Cardiac muscle cell (in vitro differentiated cells and primary cell): ENCODE data around the gene PRKAR1B. TPM values are rescaled to one million over a fixed set of nuclear protein-coding genes. Genes with fewer than 3 reads are reported as not detected.
A peak's percentile ranks its signal among the peaks of the same experiment; 100 is the strongest.

Experiments used
- DNase-seq, 2 donors: peaks; one replicate each; pipeline versions ENCODE4 v3.0.0 to v3.0.0-alpha.2; 2010 to 2017; ENCODE audit warnings: low read depth in 1 of 2, low spot score in 1 of 2
- H3K27ac ChIP-seq: fragments of 200-600 bp; sonication (generic); 2 replicates; pipeline ENCODE4 v1.5.1; 2016
- H3K27me3 ChIP-seq: fragments of 200-600 bp; sonication (generic); 2 replicates; pipeline ENCODE4 v1.6.0; 2016; ENCODE audit warnings: control low read depth
- H3K36me3 ChIP-seq: fragments of 200-600 bp; sonication (generic); 2 replicates; pipeline ENCODE4 v1.5.1; 2016; ENCODE audit warnings: control low read depth
- H3K4me1 ChIP-seq: fragments of 200-600 bp; sonication (generic); 2 replicates; pipeline ENCODE4 v1.8.1; 2017; ENCODE audit warnings: low read depth, mild to moderate bottlenecking, mixed run types
- H3K4me3 ChIP-seq: fragments of 200-600 bp; sonication (generic); 2 replicates; pipeline ENCODE4 v1.5.1; 2016; ENCODE audit warnings: mild to moderate bottlenecking
- H3K9me3 ChIP-seq: fragments of 200-600 bp; sonication (generic); 2 replicates; pipeline ENCODE4 v1.5.1; 2017; ENCODE audit warnings: low read depth, mild to moderate bottlenecking, control low read depth
- CTCF ChIP-seq: IDR thresholded peaks from 2 replicates; pipeline ENCODE4 v1.5.1; 2012; ENCODE audit warnings: low read depth, mild to moderate bottlenecking, low read length
- polyA plus RNA-seq: library from polyadenylated mRNA; unstranded; fragments of >200 nt; fragmentation: Nextera tagmentation; extraction: Ambion mirVana; gene quantifications from 2 replicates; pipeline ENCODE4 v1.2.1, GENCODE V29; 2016
- total RNA-seq: library from RNA; depleted of rRNA; stranded (reverse); fragments of >200 nt; gene quantifications from 2 replicates; pipeline ENCODE4 v1.2.3, GENCODE V29; 2016

The PRKAR1B gene
- total and polyA plus RNA-seq, 2 experiments from 2014 or later = 32.8 to 40.2 TPM

GRCh38 chr7:540997-541396 lies 186.1 kb downstream of the PRKAR1B start:
- TF ChIP-seq CTCF = no peak
- H3K27ac ChIP-seq = no peak overlapping the region
- no peaks in the 10 kb centered on the region for H3K9me3 ChIP-seq
- no peak overlapping the region for H3K4me3 ChIP-seq
- no peaks in the 10 kb centered on the region for H3K36me3 ChIP-seq
- H3K4me1 ChIP-seq = peaks cover 3% of the 10 kb centered on the region
- no peaks in the 10 kb centered on the region for H3K27me3 ChIP-seq
- DNase-seq = no peak

- no peaks in the 10 kb centered on the region for H3K27me3 ChIP-seq
- no peak for TF ChIP-seq CTCF
- peaks cover 3% of the 10 kb centered on the region for H3K4me1 ChIP-seq
- H3K4me3 ChIP-seq = no peak overlapping the region
- H3K36me3 ChIP-seq = no peaks in the 10 kb centered on the region
- H3K27ac ChIP-seq = no peak overlapping the region
- H3K9me3 ChIP-seq = no peaks in the 10 kb centered on the region
- no peak for DNase-seq
Observed at GRCh38 chr7:540579-540978, 186.5 kb downstream of the PRKAR1B start.

- peak in 1 of 2 donors; percentile 61 for DNase-seq
- no peaks in the 10 kb centered on the region for H3K9me3 ChIP-seq
- H3K4me3 ChIP-seq = no peak overlapping the region
- H3K27ac ChIP-seq = peak overlapping the region; percentile 23
- H3K27me3 ChIP-seq = no peaks in the 10 kb centered on the region
- H3K36me3 ChIP-seq = no peaks in the 10 kb centered on the region
- peaks cover 3% of the 10 kb centered on the region for H3K4me1 ChIP-seq
- no peak for TF ChIP-seq CTCF
Observed at GRCh38 chr7:539731-540411, 187.2 kb downstream of the PRKAR1B start.

GRCh38 chr7:538764-539685 lies 188.1 kb downstream of the PRKAR1B start:
- Histone ChIP-seq H3K4me3 (no peak overlapping the region), H3K36me3 (no peaks in the 10 kb centered on the region), H3K9me3 (no peaks in the 10 kb centered on the region), H3K27me3 (no peaks in the 10 kb centered on the region), H3K27ac (no peak overlapping the region), H3K4me1 (peaks cover 3% of the 10 kb centered on the region)
- TF ChIP-seq CTCF = no peak
- no peak for DNase-seq

GRCh38 chr7:537911-538634 lies 189.0 kb downstream of the PRKAR1B start:
- DNase-seq = peak; percentile 44 to 90
- TF ChIP-seq CTCF = no peak
- peaks cover 3% of the 10 kb centered on the region for H3K4me1 ChIP-seq
- H3K27me3 ChIP-seq = no peaks in the 10 kb centered on the region
- H3K4me3 ChIP-seq = no peak overlapping the region
- no peak overlapping the region for H3K27ac ChIP-seq
- H3K36me3 ChIP-seq = no peaks in the 10 kb centered on the region
- no peaks in the 10 kb centered on the region for H3K9me3 ChIP-seq
